H1 (cell line): ENCODE results near the gene NDUFA11. TPM values are rescaled to one million over a fixed set of nuclear protein-coding genes. Genes with fewer than 3 reads are reported as not detected.

Experiments used
- CTCF ChIA-PET: fragments of 300-600 bp; sonication (Branson Sonifier 250); formaldehyde crosslinking; loops from one replicate; lab custom pipeline; 2021; ENCODE audit not compliant: partially characterized antibody; lab: Charles Lee
- POLR2A ChIA-PET: fragments of 300-600 bp; sonication (Branson Sonifier 250); formaldehyde crosslinking; loops from one replicate; lab custom pipeline; 2021; ENCODE audit warnings: inconsistent platforms; ENCODE audit not compliant: partially characterized antibody; lab: Charles Lee
- DNase-seq, 2 experiments: peaks; one replicate each; pipeline versions ENCODE4 v3.0.0 to v3.0.0-alpha.2; 2010 to 2022; ENCODE audit warnings: low spot score in 2 of 2, low read depth in 1 of 2, mixed read lengths in 1 of 2
- FAIRE-seq: peaks from 2 replicates; lab custom pipeline; 2011; peaks lifted over from hg19 to GRCh38; lab: Jason Lieb, UNC
- H2AFZ ChIP-seq: 2 replicates; pipeline ENCODE4 v1.8.1; 2012; ENCODE audit warnings: low read length, inconsistent platforms
- H2AK5ac ChIP-seq: 2 replicates; pipeline ENCODE4 v1.6.1; 2013; ENCODE audit warnings: low read depth, low read length
- H2BK120ac ChIP-seq: replicated peaks from 2 replicates; pipeline ENCODE3; 2013; ENCODE audit warnings: low read depth, low read length, inconsistent platforms
- H2BK12ac ChIP-seq: 2 replicates; pipeline ENCODE4 v1.6.1; 2013; ENCODE audit warnings: low read depth, low read length
- H2BK15ac ChIP-seq: 2 replicates; pipeline ENCODE4 v1.6.1; 2013; ENCODE audit warnings: low read length
- H2BK20ac ChIP-seq: 2 replicates; pipeline ENCODE4 v1.6.1; 2013; ENCODE audit warnings: low read length
- H2BK5ac ChIP-seq: 2 replicates; pipeline ENCODE4 v1.6.1; 2013; ENCODE audit warnings: low read depth, low read length
- H3K14ac ChIP-seq: 2 replicates; pipeline ENCODE4 v1.6.1; 2013; ENCODE audit warnings: inconsistent platforms; ENCODE audit not compliant: insufficient read length
- H3K18ac ChIP-seq: 2 replicates; pipeline ENCODE4 v1.6.1; 2013; ENCODE audit warnings: low read length; ENCODE audit errors: extremely low read depth
- H3K23ac ChIP-seq: 2 replicates; pipeline ENCODE4 v1.6.1; 2013; ENCODE audit warnings: inconsistent platforms; ENCODE audit not compliant: insufficient read length
- H3K23me2 ChIP-seq: 2 replicates; pipeline ENCODE4 v1.6.1; 2013; ENCODE audit warnings: low read depth, low read length
- H3K27ac ChIP-seq: 2 replicates; pipeline ENCODE4 v1.6.1; 2011; ENCODE audit warnings: low read depth, low read length, inconsistent platforms
- H3K27me3 ChIP-seq, 4 experiments: replicated peaks in 1 of 4; 1 replicate in 1 of 4; 2 replicates in 3 of 4; pipeline versions ENCODE4 v1.6.1 to v1.8.1; 2011 to 2013; ENCODE audit warnings: low read length in 3 of 4, mild to moderate bottlenecking in 3 of 4, inconsistent platforms in 2 of 4, mixed read lengths in 2 of 4, moderate library complexity in 1 of 4; ENCODE audit not compliant: control insufficient read depth in 3 of 4, insufficient read depth in 3 of 4; ENCODE audit errors: extremely low read depth in 1 of 4
- H3K36me3 ChIP-seq, 4 experiments: 2 replicates each; pipeline versions ENCODE4 v1.6.1 to v1.8.1; 2011 to 2013; ENCODE audit warnings: mild to moderate bottlenecking in 4 of 4, low read length in 3 of 4, moderate library complexity in 2 of 4, control low read depth in 1 of 4, inconsistent platforms in 1 of 4; ENCODE audit not compliant: insufficient read depth in 4 of 4, control insufficient read depth in 2 of 4
- H3K4ac ChIP-seq: replicated peaks from 2 replicates; pipeline ENCODE3; 2013; ENCODE audit warnings: low read length, low read depth, mixed read lengths, inconsistent platforms; ENCODE audit not compliant: insufficient read length
- H3K4me1 ChIP-seq, 4 experiments: replicated peaks in 1 of 4; 1 replicate in 1 of 4; 2 replicates in 3 of 4; pipeline versions ENCODE4 v1.6.1 to v1.8.1; 2011 to 2013; ENCODE audit warnings: low read length in 3 of 4, inconsistent platforms in 2 of 4, mixed read lengths in 1 of 4; ENCODE audit not compliant: insufficient read depth in 4 of 4, control insufficient read depth in 3 of 4
- H3K4me2 ChIP-seq, 2 experiments: 2 replicates each; pipeline versions ENCODE4 v1.6.1 to v1.8.1; 2011 to 2013; ENCODE audit warnings: low read depth in 2 of 2, low read length in 2 of 2, control low read depth in 1 of 2, inconsistent platforms in 1 of 2, mild to moderate bottlenecking in 1 of 2; ENCODE audit not compliant: insufficient read depth in 1 of 2
- H3K4me3 ChIP-seq, 4 experiments: fragments of 200-600, 300-600 bp in 1 of 4; sonication (generic), shearing (Covaris generic), sonication (Bioruptor Twin) in 1 of 4; 2 replicates each; pipeline versions ENCODE4 v1.5.1 to v1.8.1; 2011 to 2016; ENCODE audit warnings: low read length in 4 of 4, low read depth in 3 of 4, control low read depth in 2 of 4, inconsistent platforms in 2 of 4, mild to moderate bottlenecking in 2 of 4, mixed read lengths in 1 of 4, moderate library complexity in 1 of 4; ENCODE audit not compliant: insufficient read depth in 2 of 4; ENCODE audit errors: extremely low read depth in 1 of 4
- H3K56ac ChIP-seq: replicated peaks from 2 replicates; pipeline ENCODE3; 2013; ENCODE audit warnings: low read depth, mild to moderate bottlenecking, mixed read lengths, low read length, inconsistent platforms; ENCODE audit not compliant: insufficient read length
- H3K79me1 ChIP-seq: 2 replicates; pipeline ENCODE4 v1.6.1; 2013; ENCODE audit warnings: low read depth, low read length, control low read depth
- H3K79me2 ChIP-seq, 2 experiments: 2 replicates each; pipeline versions ENCODE4 v1.6.1 to v1.8.1; 2012 to 2013; ENCODE audit warnings: low read length in 2 of 2, mild to moderate bottlenecking in 2 of 2, inconsistent platforms in 1 of 2; ENCODE audit not compliant: insufficient read depth in 2 of 2, control insufficient read depth in 1 of 2
- H3K9ac ChIP-seq, 4 experiments: replicated peaks in 1 of 4; 1 replicate in 1 of 4; 2 replicates in 3 of 4; pipeline versions ENCODE4 v1.6.1 to v1.8.1; 2011 to 2013; ENCODE audit warnings: low read depth in 3 of 4, low read length in 3 of 4, control low read depth in 2 of 4, mild to moderate bottlenecking in 2 of 4, moderate library complexity in 2 of 4, inconsistent platforms in 1 of 4; ENCODE audit errors: extremely low read depth in 1 of 4
- H3K9me3 ChIP-seq, 2 experiments: 2 replicates each; pipeline versions ENCODE4 v1.6.1 to v1.8.1; 2012 to 2013; ENCODE audit warnings: mild to moderate bottlenecking in 2 of 2, moderate library complexity in 2 of 2, control low read depth in 1 of 2, inconsistent platforms in 1 of 2, low read depth in 1 of 2, low read length in 1 of 2, mixed read lengths in 1 of 2; ENCODE audit not compliant: insufficient read depth in 2 of 2
- H4K20me1 ChIP-seq, 2 experiments: replicated peaks in 1 of 2; 2 replicates each; pipeline versions ENCODE3 to v1.8.1; 2011 to 2013; ENCODE audit warnings: inconsistent platforms in 2 of 2, low read length in 2 of 2, mild to moderate bottlenecking in 1 of 2; ENCODE audit not compliant: insufficient read depth in 2 of 2, control insufficient read depth in 1 of 2
- H4K5ac ChIP-seq: 2 replicates; pipeline ENCODE4 v1.6.1; 2013; ENCODE audit warnings: low read length, low read depth, mixed read lengths, inconsistent platforms; ENCODE audit not compliant: insufficient read length
- H4K8ac ChIP-seq: 2 replicates; pipeline ENCODE4 v1.8.0; 2013; ENCODE audit warnings: mild to moderate bottlenecking, moderate library complexity, low read length, inconsistent platforms; ENCODE audit not compliant: insufficient read depth; ENCODE audit errors: extremely low read depth
- H4K91ac ChIP-seq: replicated peaks from 2 replicates; pipeline ENCODE3; 2013; ENCODE audit warnings: low read length, mixed read lengths, inconsistent platforms; ENCODE audit not compliant: insufficient read length
- CBX8 ChIP-seq: fragments of 300-800, 300-1000 bp; sonication (generic); IDR thresholded peaks from 2 replicates; pipeline ENCODE4 v1.7.1; 2016; ENCODE audit warnings: low read depth, low read length, borderline replicate concordance
- EGR1 ChIP-seq: IDR thresholded peaks from 2 replicates; pipeline ENCODE4 v1.6.1; 2011; ENCODE audit warnings: low read depth, low read length, borderline replicate concordance
- EP300 ChIP-seq, 2 experiments: IDR thresholded peaks; 1 replicate in 1 of 2; 2 replicates in 1 of 2; pipeline ENCODE4 v1.6.1; 2011 to 2012; ENCODE audit warnings: low read depth in 2 of 2, low read length in 2 of 2, mild to moderate bottlenecking in 2 of 2, borderline replicate concordance in 1 of 2, inconsistent platforms in 1 of 2, moderate library complexity in 1 of 2
- FOSL1 ChIP-seq: IDR thresholded peaks from 2 replicates; pipeline ENCODE4 v1.6.1; 2011; ENCODE audit warnings: mild to moderate bottlenecking, low read depth, low read length, moderate library complexity; ENCODE audit not compliant: insufficient read depth
- NRF1 ChIP-seq: IDR thresholded peaks from 2 replicates; pipeline ENCODE4 v1.6.1; 2011; ENCODE audit warnings: mild to moderate bottlenecking, low read depth, low read length, improper control_type of control experiment
- PHF8 ChIP-seq: fragments of 200-600 bp; sonication (generic); conservative IDR thresholded peaks from 2 replicates; pipeline ENCODE4 v1.7.1; 2012; ENCODE audit warnings: low read depth, mild to moderate bottlenecking, inconsistent platforms, low read length, moderate library complexity
- RNF2 ChIP-seq: fragments of 200-900, 300-1000 bp; sonication (generic); IDR thresholded peaks from 2 replicates; pipeline ENCODE4 v1.7.1; 2016; ENCODE audit warnings: borderline replicate concordance, low read depth, mild to moderate bottlenecking, antibody characterized with exemption, low read length; ENCODE audit not compliant: poor library complexity, severe bottlenecking; ENCODE audit errors: missing control alignments
- SAP30 ChIP-seq: fragments of 300-600 bp; sonication (generic); IDR thresholded peaks from 2 replicates; pipeline ENCODE4 v1.7.1; 2012; ENCODE audit warnings: low read length, moderate library complexity, mild to moderate bottlenecking, inconsistent platforms; ENCODE audit not compliant: insufficient read depth, insufficient replicate concordance
- SP4 ChIP-seq: IDR thresholded peaks from 2 replicates; pipeline ENCODE4 v1.6.1; 2012; ENCODE audit warnings: low read length, inconsistent platforms
- TAF1 ChIP-seq: IDR thresholded peaks from 2 replicates; pipeline ENCODE4 v1.6.1; 2011; ENCODE audit warnings: mild to moderate bottlenecking, low read depth, low read length
- TBP ChIP-seq: IDR thresholded peaks from 2 replicates; pipeline ENCODE4 v1.6.1; 2011; ENCODE audit warnings: low read depth, low read length, improper control_type of control experiment
- TCF12 ChIP-seq: IDR thresholded peaks from 2 replicates; pipeline ENCODE4 v1.6.1; 2011; ENCODE audit warnings: low read depth, mild to moderate bottlenecking, low read length
- ZNF274 ChIP-seq: IDR thresholded peaks from 2 replicates; pipeline ENCODE4 v1.7.0; 2012; ENCODE audit warnings: low read length, borderline replicate concordance; ENCODE audit errors: extremely low read depth
- WGBS, 2 experiments: shearing (Covaris generic) in 1 of 2; methylation state at CpG; one replicate each; pipeline versions ENCODE4 v1.1.6 to v1.1.7; 2013 to 2015; ENCODE audit warnings: low lambda C conversion rate in 2 of 2, mixed read lengths in 2 of 2, inconsistent platforms in 1 of 2, low coverage in 1 of 2, missing lambda C conversion rate in 1 of 2; ENCODE audit not compliant: insufficient replicate concordance in 2 of 2, insufficient coverage in 1 of 2, insufficient read length in 1 of 2; ENCODE audit errors: extremely low coverage in 1 of 2, missing lambda C conversion rate in 1 of 2; 5-methylcytosine and 5-hydroxymethylcytosine counted together
- polyA plus RNA-seq, 7 experiments: library from polyadenylated mRNA; depleted of rRNA in 3 of 7; stranded (reverse) in 5 of 7; unstranded in 2 of 7; fragments of >200 nt in 5 of 7; fragments of 200-250 nt in 2 of 7; gene quantifications; 1 replicate in 5 of 7; 2 replicates in 1 of 7; 4 replicates in 1 of 7; pipeline versions ENCODE4 v1.2.1 to v1.2.3, GENCODE V29; 2011 to 2013; ENCODE audit warnings: missing spikeins in 2 of 7, mixed read lengths in 2 of 7
- total RNA-seq: library from RNA; stranded (reverse); fragmentation: NEBNext Ultra II Directional; extraction: Animal tissue kit (Norgen Biotek cat#: 25700); gene quantifications from 2 replicates; pipeline ENCODE4 v1.2.1, GENCODE V29; 2021

NDUFA11 gene
- total and polyA plus RNA-seq, 2 of the 8 experiments (the other 6 are each of a cell fraction or from before 2014, with no cell fraction given), result 205 to 1,037 TPM

DNA sequence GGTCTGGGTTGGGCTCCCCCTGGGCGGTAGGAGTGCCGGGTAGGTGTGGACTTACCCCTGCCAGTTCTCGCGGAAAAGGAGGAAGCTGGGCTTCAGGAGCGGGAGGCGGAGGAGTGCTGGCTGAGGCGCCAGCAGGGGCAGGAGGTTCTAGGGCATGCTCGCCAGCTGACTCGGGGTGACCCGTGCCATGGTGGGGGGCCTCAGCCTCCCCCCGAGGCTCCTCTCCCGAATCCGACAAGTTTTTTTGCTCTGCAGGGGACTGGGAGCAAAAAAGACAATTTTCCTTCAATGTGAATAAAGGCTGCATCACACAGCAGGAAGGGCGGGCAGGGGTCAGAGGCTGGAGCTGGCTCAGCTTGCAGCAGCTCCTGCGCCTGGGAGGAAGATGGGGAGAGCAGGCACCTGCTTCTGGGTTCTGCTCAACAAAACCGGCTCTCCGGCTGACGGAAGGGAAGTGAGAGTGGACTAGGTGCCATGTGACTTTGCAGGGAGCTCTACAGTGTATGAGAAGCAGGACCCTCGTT, 47.8 kb upstream of the NDUFA11 start:
- Histone ChIP-seq H2AFZ (no peak overlapping the region), H3K27me3 (no peaks in the 10 kb centered on the region; a peak in 1 of 7 replicates), H3K14ac (no peak overlapping the region), H2BK120ac (no peak overlapping the region), H2BK5ac (no peak overlapping the region), H3K79me1 (peaks cover 27% of the 10 kb centered on the region), H2BK20ac (no peak overlapping the region), H3K4me3 (peak overlapping the region in 2 of 4 experiments; percentile 5 to 28; a peak in 3 of 8 replicates), H2BK15ac (no peak overlapping the region), H3K36me3 (peaks cover 0 to 3% (median 0%) of the 10 kb centered on the region in 4 experiments; a peak in 1 of 8 replicates), H3K79me2 (peaks cover 3 to 87% of the 10 kb centered on the region in 2 experiments), H4K91ac (no peak overlapping the region), H4K20me1 (peaks cover 33 to 45% of the 10 kb centered on the region in 2 experiments), H3K9ac (no peak overlapping the region), H2AK5ac (no peak overlapping the region), H2BK12ac (no peak overlapping the region), H4K5ac (no peak overlapping the region), H3K23me2 (no peaks in the 10 kb centered on the region), H3K4ac (no peak overlapping the region), H3K4me2 (peak overlapping the region; percentile 54 to 65), H3K4me1 (peaks cover 31 to 54% (median 38%) of the 10 kb centered on the region in 4 experiments), H3K27ac (no peak overlapping the region), H3K9me3 (no peaks in the 10 kb centered on the region), H3K23ac (no peak overlapping the region), H4K8ac (no peak overlapping the region), H3K56ac (no peak overlapping the region), H3K18ac (peak overlapping the region; percentile 22; the same call in 1 of the 2 replicates)
- WGBS, 2 experiments, result 23% methylated on average over 19 of the region's 19 CpGs; no CpG with 5 or more reads in 1 of the 2 experiments
- FAIRE-seq, result no peak
- no peak for DNase-seq
- TF ChIP-seq EP300 (IDR thresholded peaks at IDR 0.05; ENCODE audit: borderline replicate concordance in 1 of 2, low read depth in 2 of 2, low read length in 2 of 2) (no peak), PHF8 (no peak), EGR1 (no peak), ZNF274 (no peak), TAF1 (no peak), NRF1 (no peak), RNF2 (no peak), CBX8 (no peak), SP4 (no peak), TCF12 (no peak), SAP30 (no peak), FOSL1 (no peak), TBP (no peak)
- ChIA-PET CTCF (interaction anchor here (0.6 to 6.0 kb wide), 7 partner anchors 8 to 715 kb away, joined by 3 to 48 read pairs (median 5); no protein-coding TSS in a partner anchor), POLR2A (interaction anchor here (0.9 to 4.0 kb wide), 7 partner anchors 8 to 123 kb away, joined by 3 to 13 read pairs (median 4); partner anchors contain the start of gene NDUFA11)
